ENCODE results near the gene CYP4B1. TPM values are rescaled to one million over a fixed set of nuclear protein-coding genes. Genes with fewer than 3 reads are reported as not detected.
A peak's percentile ranks its signal among the peaks of the same experiment; 100 is the strongest.
"Not testable (repeated sequence)": the region's sequence is repeated elsewhere in the genome, so short reads cannot be mapped to it uniquely, and the experiment has no call there.

The CYP4B1 gene
- 1 to 10 TPM in 1 of 2 donors, not detected in 1; 1.2 TPM for total RNA-seq

GRCh38 chr1:46798810-46799209, at the start of gene CYP4B1:
Gene CYP4B1, plus strand, starts transcription at chr1:46799046. Its CDS starts 36 bp downstream, at chr1:46799082.
- DNase-seq = peak; percentile 56
- TF ChIP-seq CTCF (IDR thresholded peaks at IDR 0.05) = no peak
- H3K4me1 ChIP-seq = no peaks in the 10 kb centered on the region
- no peak within 1 kb of the TSS for H3K4me3 ChIP-seq
- H3K9ac ChIP-seq (ENCODE audit: low read depth in 2 of 2, low read length in 2 of 2) = no peak within 1 kb of the TSS
- no peaks in the 10 kb centered on the region for H3K27me3 ChIP-seq
- no peaks in the 10 kb centered on the region for H3K36me3 ChIP-seq
- no peak within 1 kb of the TSS for H3K27ac ChIP-seq
- no peaks in the 10 kb centered on the region for H3K9me3 ChIP-seq
- intact Hi-C loops (cut with DNase I) = no loop called here

- Histone ChIP-seq H3K27ac (no peak overlapping the region), H3K27me3 (no peaks in the 10 kb centered on the region), H3K9me3 (no peaks in the 10 kb centered on the region), H3K36me3 (no peaks in the 10 kb centered on the region), H3K4me3 (no peak overlapping the region), H3K4me1 (no peaks in the 10 kb centered on the region), H3K9ac (ENCODE audit: low read depth in 2 of 2, low read length in 2 of 2) (no peak overlapping the region)
- intact Hi-C loops (cut with DNase I) = loop anchor here (10.0 kb wide), 1 partner anchor 245 kb away; no protein-coding TSS in a partner anchor
- TF ChIP-seq CTCF (IDR thresholded peaks at IDR 0.05) = no peak
- DNase-seq = no peak
Observed at GRCh38 chr1:46749404-46749803, 49.4 kb upstream of the CYP4B1 start.

- no peak for DNase-seq
- H3K36me3 ChIP-seq = no peaks in the 10 kb centered on the region
- H3K9me3 ChIP-seq = no peaks in the 10 kb centered on the region
- H3K27me3 ChIP-seq = no peaks in the 10 kb centered on the region
- no peak overlapping the region for H3K27ac ChIP-seq
- H3K4me1 ChIP-seq = no peaks in the 10 kb centered on the region
- TF ChIP-seq CTCF (IDR thresholded peaks at IDR 0.05) = no peak
- intact Hi-C loops (cut with DNase I) = loop anchor here (10.0 kb wide), 1 partner anchor 245 kb away; no protein-coding TSS in a partner anchor
- H3K4me3 ChIP-seq = no peak overlapping the region
- no peak overlapping the region for H3K9ac ChIP-seq (ENCODE audit: low read depth in 2 of 2, low read length in 2 of 2)
Observed at GRCh38 chr1:46749921-46750404, 48.9 kb upstream of the CYP4B1 start.

- DNase-seq = no peak
- no peak for TF ChIP-seq CTCF (IDR thresholded peaks at IDR 0.05)
- Histone ChIP-seq H3K27me3 (no peaks in the 10 kb centered on the region), H3K9me3 (no peaks in the 10 kb centered on the region), H3K36me3 (no peaks in the 10 kb centered on the region), H3K4me3 (no peak overlapping the region), H3K4me1 (no peaks in the 10 kb centered on the region), H3K9ac (ENCODE audit: low read depth in 2 of 2, low read length in 2 of 2) (no peak overlapping the region), H3K27ac (no peak overlapping the region)
- intact Hi-C loops (cut with DNase I) = no loop called here
Observed at GRCh38 chr1:46753985-46754384, 44.9 kb upstream of the CYP4B1 start.

- H3K4me1 ChIP-seq; H3K27me3 ChIP-seq; H3K36me3 ChIP-seq; H3K27ac ChIP-seq; DNase-seq; H3K4me3 ChIP-seq; intact Hi-C loops (cut with DNase I); H3K9me3 ChIP-seq; H3K9ac ChIP-seq (ENCODE audit: low read depth in 2 of 2, low read length in 2 of 2): not testable (repeated sequence)
Observed at GRCh38 chr1:46754707-46755106, 44.1 kb upstream of the CYP4B1 start.

GRCh38 chr1:46755121-46755520, 43.7 kb upstream of the CYP4B1 start:
- Histone ChIP-seq H3K4me3 (no peak overlapping the region), H3K9me3 (no peaks in the 10 kb centered on the region), H3K36me3 (no peaks in the 10 kb centered on the region), H3K4me1 (no peaks in the 10 kb centered on the region), H3K9ac (ENCODE audit: low read depth in 2 of 2, low read length in 2 of 2) (no peak overlapping the region), H3K27ac (no peak overlapping the region), H3K27me3 (no peaks in the 10 kb centered on the region)
- no peak for TF ChIP-seq CTCF (IDR thresholded peaks at IDR 0.05)
- no peak for DNase-seq
- intact Hi-C loops (cut with DNase I) = no loop called here
